Naive thymus-derived CD4-positive, alpha-beta T cell (primary cell): ENCODE results near the gene CCDC87. TPM values are rescaled to one million over a fixed set of nuclear protein-coding genes. Genes with fewer than 3 reads are reported as not detected.
"Not testable (repeated sequence)": the region's sequence is repeated elsewhere in the genome, so short reads cannot be mapped to it uniquely, and the experiment has no call there.

Source experiments
- ATAC-seq: fragments of 150-1000 bp; cut with Tn5 transposase; 2 replicates; pipeline ENCODE4 v1.10.0; 2021; ENCODE audit warnings: mild to moderate bottlenecking, moderate library complexity
- CTCF ChIA-PET: fragments of 350-600 bp; sonication (Branson Sonifier 250); formaldehyde crosslinking; loops from one replicate; lab custom pipeline; 2021; ENCODE audit warnings: antibody characterized with exemption; lab: Charles Lee
- POLR2A ChIA-PET: fragments of 350-600 bp; sonication (Branson Sonifier 250); formaldehyde crosslinking; loops from one replicate; lab custom pipeline; 2021; ENCODE audit warnings: antibody characterized with exemption, inconsistent platforms; lab: Charles Lee
- DNase-seq, 9 donors: peaks; one replicate each; pipeline versions ENCODE4 v3.0.0 to v3.0.0-alpha.2; 2020 to 2022; ENCODE audit warnings: mixed read lengths in 1 of 9
- H3K27ac ChIP-seq: one replicate; pipeline ENCODE4 v1.7.0; 2013; ENCODE audit warnings: mild to moderate bottlenecking, low read depth, low read length, moderate library complexity
- H3K27me3 ChIP-seq, 2 donors: one replicate each; pipeline ENCODE4 v1.7.0; 2013; ENCODE audit warnings: low read length in 2 of 2, mild to moderate bottlenecking in 2 of 2, moderate library complexity in 2 of 2; ENCODE audit not compliant: control insufficient read depth in 2 of 2, insufficient read depth in 2 of 2
- H3K36me3 ChIP-seq, 3 experiments: 1 replicate in 2 of 3; 2 replicates in 1 of 3; pipeline ENCODE4 v1.7.0; 2013; ENCODE audit warnings: low read length in 3 of 3, mild to moderate bottlenecking in 3 of 3, moderate library complexity in 1 of 3; ENCODE audit not compliant: insufficient read depth in 3 of 3, control insufficient read depth in 2 of 3
- H3K4me1 ChIP-seq, 2 donors: one replicate each; pipeline ENCODE4 v1.7.0; 2013; ENCODE audit warnings: low read length in 2 of 2, mild to moderate bottlenecking in 2 of 2, moderate library complexity in 1 of 2; ENCODE audit not compliant: control insufficient read depth in 2 of 2, insufficient read depth in 2 of 2
- H3K4me3 ChIP-seq: 2 replicates; pipeline ENCODE4 v1.7.0; 2013; ENCODE audit warnings: mild to moderate bottlenecking, low read length
- H3K9me3 ChIP-seq, 3 experiments: 1 replicate in 2 of 3; 2 replicates in 1 of 3; pipeline ENCODE4 v1.7.0; 2013; ENCODE audit warnings: low read length in 3 of 3; ENCODE audit not compliant: control insufficient read depth in 2 of 3
- H3K27ac Mint-ChIP-seq, 9 donors: one replicate each; pipeline ENCODE4 v1.8.0; 2020 to 2022; ENCODE audit warnings: mixed read lengths in 9 of 9, mild to moderate bottlenecking in 8 of 9, moderate library complexity in 5 of 9, inconsistent platforms in 2 of 9
- H3K27me3 Mint-ChIP-seq, 5 donors: one replicate each; pipeline ENCODE4 v1.8.0; 2021 to 2022; ENCODE audit warnings: mixed read lengths in 5 of 5, mild to moderate bottlenecking in 1 of 5
- H3K36me3 Mint-ChIP-seq, 5 donors: one replicate each; pipeline ENCODE4 v1.8.0; 2020 to 2022; ENCODE audit warnings: mixed read lengths in 5 of 5, mild to moderate bottlenecking in 3 of 5, inconsistent platforms in 1 of 5
- H3K4me1 Mint-ChIP-seq, 7 donors: one replicate each; pipeline ENCODE4 v1.8.0; 2020 to 2022; ENCODE audit warnings: mixed read lengths in 7 of 7, mild to moderate bottlenecking in 3 of 7, inconsistent platforms in 1 of 7
- H3K4me3 Mint-ChIP-seq, 10 donors: one replicate each; pipeline ENCODE4 v1.8.0; 2020 to 2022; ENCODE audit warnings: mild to moderate bottlenecking in 10 of 10, mixed read lengths in 10 of 10, moderate library complexity in 6 of 10, inconsistent platforms in 2 of 10
- H3K9me3 Mint-ChIP-seq, 11 donors: one replicate each; pipeline ENCODE4 v1.8.0; 2020 to 2022; ENCODE audit warnings: mixed read lengths in 11 of 11, mild to moderate bottlenecking in 4 of 11, inconsistent platforms in 1 of 11, moderate library complexity in 1 of 11
- intact Hi-C, 2 donors: fragments of 100-400 bp; cut with micrococcal nuclease; formaldehyde crosslinking; loops; one replicate each; pipeline ENCODE4 v1.15.1; 2023
- polyA plus RNA-seq, 2 donors: library from polyadenylated mRNA; unstranded; fragments of 300-500 nt; fragmentation: Illumina TruSeq; gene quantifications; one replicate each; pipeline ENCODE4 v1.2.3, GENCODE V29; 2021
- total RNA-seq, 6 experiments: library from RNA in 5 of 6; stranded (reverse) in 5 of 6; gene quantifications; 1 replicate in 5 of 6; 2 replicates in 1 of 6; pipeline ENCODE4 v1.2.3 and lab custom pipeline; 2021 to 2026

Gene CCDC87
- total and polyA plus RNA-seq, 7 experiments from 2014 or later, result 0.11 to 1.2 (median 0.60) TPM; not detected in 3

DNA sequence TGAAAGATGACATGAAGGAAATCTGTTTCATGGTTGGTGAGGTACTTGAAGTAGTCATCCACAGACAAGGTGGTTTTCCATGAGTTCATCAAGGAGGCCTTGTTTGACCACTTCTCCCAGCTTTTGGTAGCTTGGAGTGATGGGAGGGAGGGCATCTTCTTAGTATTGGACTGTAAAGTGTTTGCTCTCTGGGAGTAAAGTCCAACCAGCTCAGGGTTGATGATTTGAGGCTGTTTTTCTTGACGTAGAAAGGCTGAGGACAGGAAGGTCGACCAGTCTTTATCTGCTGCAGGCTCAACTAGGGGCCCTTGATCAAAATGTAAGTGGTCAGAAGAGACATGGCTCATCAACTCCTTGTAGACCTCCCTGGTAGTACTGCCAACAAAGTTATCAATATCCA, 1.7 kb downstream of the CCDC87 start:
- Mint-ChIP-seq H3K4me3 (peak overlapping the region in 3 of 10 donors; percentile 14 to 45 (median 39)), H3K36me3 (peaks cover 0 to 2% (median 0%) of the 10 kb centered on the region in 5 donors), H3K9me3 (no peaks in the 10 kb centered on the region), H3K27me3 (no peaks in the 10 kb centered on the region), H3K27ac (no peak overlapping the region), H3K4me1 (peaks cover 13 to 40% (median 27%) of the 10 kb centered on the region in 7 donors)
- Histone ChIP-seq H3K4me3 (no peak overlapping the region), H3K4me1 (peaks cover 9 to 30% of the 10 kb centered on the region in 2 donors), H3K27ac (no peak overlapping the region), H3K27me3 (no peaks in the 10 kb centered on the region), H3K9me3 (no peaks in the 10 kb centered on the region), H3K36me3 (no peaks in the 10 kb centered on the region)
- no peak for DNase-seq
- ATAC-seq, result no peak
- intact Hi-C loops, result no loop called here
- ChIA-PET CTCF (interaction anchor here (0.6 to 2.5 kb wide), 5 partner anchors 10 to 89 kb away, joined by 3 to 11 read pairs (median 4); no protein-coding TSS in a partner anchor), POLR2A (interaction anchor here (0.6 to 6.7 kb wide), 6 partner anchors 25 to 377 kb away, joined by 3 to 90 read pairs (median 3); partner anchors contain the start of genes RBM14 and RBM4)

DNA sequence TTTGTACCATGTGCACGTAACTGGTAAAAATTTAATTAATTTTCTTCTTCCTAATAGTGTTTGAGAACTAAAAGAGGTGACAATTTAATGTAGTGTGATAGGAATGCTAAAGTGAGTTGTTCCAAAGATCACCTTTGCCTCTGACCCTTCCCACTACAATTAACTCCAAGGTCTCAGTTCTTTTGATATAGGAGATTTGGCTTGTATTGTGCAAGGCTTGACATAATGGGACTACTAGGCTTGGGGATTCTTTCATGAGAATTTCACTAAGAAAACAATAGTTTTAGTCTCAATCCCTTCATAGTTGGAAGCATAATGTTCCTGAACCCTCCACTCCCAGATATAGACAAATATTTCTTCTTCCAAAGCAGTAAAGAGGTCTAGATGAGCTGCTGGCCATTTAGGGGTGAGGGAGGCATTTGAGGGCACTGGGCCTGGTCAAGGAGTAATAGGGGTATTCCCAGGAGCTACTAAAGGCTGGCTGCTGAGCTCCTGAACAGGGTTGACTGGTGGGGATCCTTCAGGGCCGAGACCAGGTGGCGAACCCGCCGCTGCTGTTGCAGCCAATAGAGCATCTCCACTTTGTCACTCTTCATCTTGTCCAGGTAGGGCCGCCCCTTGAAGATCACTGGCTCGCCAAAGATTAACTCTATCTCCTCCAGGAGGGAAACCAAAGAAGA, 2.7 kb downstream of the CCDC87 start:
- Histone ChIP-seq H3K27ac (no peak overlapping the region), H3K36me3 (no peaks in the 10 kb centered on the region), H3K27me3 (no peaks in the 10 kb centered on the region), H3K9me3 (no peaks in the 10 kb centered on the region), H3K4me3 (no peak overlapping the region), H3K4me1 (peaks cover 9 to 25% of the 10 kb centered on the region in 2 donors)
- H3K9me3 Mint-ChIP-seq, result no peaks in the 10 kb centered on the region
- H3K27me3 Mint-ChIP-seq, result no peaks in the 10 kb centered on the region
- ChIA-PET POLR2A (interaction anchor here (0.9 to 1.5 kb wide), 4 partner anchors 26 to 89 kb away, joined by 3 to 5 read pairs (median 3); partner anchors contain the start of gene RBM4), CTCF (interaction anchor here (1.0 kb wide), 1 partner anchor 90 kb away, joined by 3 read pairs; no protein-coding TSS in a partner anchor)
- peaks cover 13 to 29% (median 17%) of the 10 kb centered on the region in 7 donors for H3K4me1 Mint-ChIP-seq
- peak overlapping the region in 1 of 9 donors; percentile 25 for H3K27ac Mint-ChIP-seq
- H3K36me3 Mint-ChIP-seq, result peaks cover 0 to 2% (median 0%) of the 10 kb centered on the region in 5 donors
- intact Hi-C loops, result no loop called here
- H3K4me3 Mint-ChIP-seq, result peak overlapping the region in 2 of 10 donors; percentile 17 to 22
- no peak for ATAC-seq
- no peak for DNase-seq

DNA sequence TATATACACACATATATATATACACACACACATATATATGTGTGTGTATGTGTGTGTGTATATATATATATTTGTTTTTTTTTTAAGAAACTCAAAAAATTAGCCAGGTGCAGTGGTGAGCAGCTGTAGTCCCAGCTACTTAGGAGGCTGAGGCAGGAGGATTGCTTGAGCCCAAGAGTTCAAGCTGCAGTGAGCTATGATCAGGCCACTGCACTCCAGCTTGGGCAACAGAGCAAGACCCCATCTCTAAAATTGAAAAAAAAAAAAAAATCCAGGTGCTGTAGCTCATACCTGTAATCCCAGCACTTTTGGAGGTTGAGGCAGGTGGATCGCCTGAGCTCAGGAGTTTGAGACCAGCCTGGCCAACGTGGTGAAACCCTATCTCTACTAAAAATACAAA, 3.5 kb downstream of the CCDC87 start:
- intact Hi-C loops, H3K9me3 Mint-ChIP-seq, H3K27ac Mint-ChIP-seq, H3K36me3 ChIP-seq, H3K27me3 Mint-ChIP-seq, H3K4me3 Mint-ChIP-seq, CTCF ChIA-PET, POLR2A ChIA-PET, H3K27me3 ChIP-seq, H3K9me3 ChIP-seq, H3K36me3 Mint-ChIP-seq, H3K27ac ChIP-seq, DNase-seq, H3K4me3 ChIP-seq, ATAC-seq: not testable (repeated sequence)
- peaks cover 9 to 16% of the 10 kb centered on the region in 2 donors for H3K4me1 ChIP-seq
- peaks cover 6 to 21% (median 13%) of the 10 kb centered on the region in 7 donors for H3K4me1 Mint-ChIP-seq

DNA sequence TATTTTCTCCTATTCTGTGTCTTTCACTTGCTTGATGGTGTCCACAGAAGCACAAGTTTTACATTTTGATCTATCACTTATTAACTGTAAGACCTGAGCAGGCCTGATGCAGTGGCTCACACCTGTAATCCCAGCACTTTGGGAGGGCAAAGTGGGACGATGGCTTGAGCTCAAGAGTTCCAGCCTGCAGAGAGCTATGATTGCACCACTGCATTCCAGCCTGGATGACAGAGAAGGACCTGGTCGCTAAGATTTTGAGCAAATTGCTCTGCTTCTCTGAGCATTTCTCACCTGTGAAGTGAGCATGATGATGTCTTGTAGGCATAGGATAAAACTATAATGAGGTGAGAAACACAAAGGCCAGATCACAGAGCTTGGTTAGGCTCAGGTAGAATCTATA, 6.7 kb downstream of the CCDC87 start:
- Histone ChIP-seq H3K27me3 (no peaks in the 10 kb centered on the region), H3K9me3 (no peaks in the 10 kb centered on the region), H3K4me3 (no peak overlapping the region), H3K36me3 (no peaks in the 10 kb centered on the region), H3K4me1 (no peaks in the 10 kb centered on the region), H3K27ac (no peak overlapping the region)
- H3K4me3 Mint-ChIP-seq, result no peak overlapping the region
- H3K9me3 Mint-ChIP-seq, result peaks cover 0 to 13% (median 4%) of the 10 kb centered on the region in 11 donors
- peaks cover 0 to 5% (median 0%) of the 10 kb centered on the region in 5 donors for H3K36me3 Mint-ChIP-seq
- DNase-seq (no peak), ATAC-seq (no peak)
- no peaks in the 10 kb centered on the region for H3K27me3 Mint-ChIP-seq
- H3K27ac Mint-ChIP-seq, result no peak overlapping the region
- H3K4me1 Mint-ChIP-seq, result no peaks in the 10 kb centered on the region
- ChIA-PET CTCF (no interaction called here), POLR2A (interaction anchor here (0.8 kb wide), 2 partner anchors 31 to 91 kb away, joined by 3 read pairs; partner anchors contain the start of genes RBM14 and RBM4B)
- intact Hi-C loops, result no loop called here

DNA sequence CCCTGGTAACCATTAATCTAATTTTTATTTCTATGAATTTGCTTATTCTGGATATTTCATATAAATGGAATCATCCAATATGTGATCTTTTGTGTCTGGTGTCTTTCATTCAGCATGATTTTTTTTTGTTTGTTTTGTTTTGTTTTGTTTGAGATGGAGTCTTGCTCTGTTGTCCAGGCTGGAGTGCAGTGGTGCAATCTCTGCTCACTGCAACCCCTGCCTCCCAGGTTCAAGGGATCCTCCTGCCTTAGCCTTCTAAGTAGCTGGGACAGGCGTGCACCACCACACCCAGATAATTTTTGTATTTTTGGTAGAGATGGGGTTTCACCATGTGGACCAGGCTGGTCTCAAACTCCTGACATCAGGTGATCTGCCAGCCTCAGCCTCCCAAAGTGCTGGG, 7.4 kb downstream of the CCDC87 start:
- H3K27ac ChIP-seq, CTCF ChIA-PET, H3K27me3 ChIP-seq, H3K4me1 Mint-ChIP-seq, intact Hi-C loops, ATAC-seq, H3K27ac Mint-ChIP-seq, H3K9me3 ChIP-seq, H3K4me3 Mint-ChIP-seq, H3K4me3 ChIP-seq, H3K4me1 ChIP-seq, H3K36me3 ChIP-seq, H3K27me3 Mint-ChIP-seq, DNase-seq, H3K36me3 Mint-ChIP-seq: not testable (repeated sequence)
- peaks cover 0 to 13% (median 4%) of the 10 kb centered on the region in 11 donors for H3K9me3 Mint-ChIP-seq
- POLR2A ChIA-PET, result interaction anchor here (0.8 kb wide), 1 partner anchor 31 kb away, joined by 3 read pairs; the partner anchor contains the start of gene RBM14

DNA sequence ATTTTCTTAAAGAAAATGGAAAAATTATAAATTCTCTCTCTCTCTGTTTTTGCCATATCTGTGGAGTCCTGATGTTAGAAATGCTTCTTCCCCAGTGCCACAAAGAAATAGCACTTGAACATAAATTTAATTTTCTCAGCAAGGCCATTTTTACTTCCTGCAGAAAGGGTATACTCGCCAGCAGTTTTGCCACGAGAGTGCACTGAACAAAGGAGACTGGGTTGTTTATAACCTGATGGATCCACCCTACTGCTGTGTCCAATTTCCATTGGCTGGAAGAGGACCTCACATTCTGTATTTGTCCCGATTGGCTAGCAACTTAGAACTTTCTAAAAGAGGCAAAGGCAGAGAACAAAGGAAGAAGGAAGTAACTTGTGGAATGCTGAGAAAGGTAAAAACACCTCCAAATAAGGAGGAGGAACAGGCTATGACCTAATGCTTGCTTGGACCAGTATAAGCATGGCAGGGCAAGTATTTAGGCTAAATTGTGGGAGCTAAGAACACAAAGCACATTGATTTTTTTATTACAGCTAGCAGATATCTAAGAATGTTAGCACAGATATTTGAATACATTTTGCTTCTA, 10.2 kb downstream of the CCDC87 start:
- H3K27ac Mint-ChIP-seq, intact Hi-C loops, H3K27ac ChIP-seq, H3K9me3 ChIP-seq, H3K36me3 ChIP-seq, H3K27me3 Mint-ChIP-seq, H3K4me3 ChIP-seq, H3K36me3 Mint-ChIP-seq, DNase-seq, H3K27me3 ChIP-seq, H3K4me3 Mint-ChIP-seq, ATAC-seq, H3K4me1 ChIP-seq, POLR2A ChIA-PET: not testable (repeated sequence)
- Mint-ChIP-seq H3K4me1 (peaks cover 0 to 11% (median 8%) of the 10 kb centered on the region in 7 donors), H3K9me3 (peaks cover 0 to 13% (median 4%) of the 10 kb centered on the region in 11 donors)
- CTCF ChIA-PET, result interaction anchor here (7.9 kb wide), 1 partner anchor 96 kb away, joined by 137 read pairs; the partner anchor contains the start of gene RBM4B
